OCI-M2 (cell line): ENCODE measurements around the gene RHOXF1.
"Not testable (repeated sequence)": the region's sequence is repeated elsewhere in the genome, so short reads cannot be mapped to it uniquely, and the experiment has no call there.

Source experiments
- DNase-seq: peaks from one replicate; lab custom pipeline; 2025; ENCODE audit not compliant: unreplicated experiment; lab: John Stamatoyannopoulos, UW

Gene RHOXF1

GRCh38 chrX:120087289-120088017 is 28.3 kb downstream of the RHOXF1 start:
- DNase-seq: no peak

GRCh38 chrX:120085553-120086185 is 30.0 kb downstream of the RHOXF1 start:
- DNase-seq: not testable (repeated sequence)

- not testable (repeated sequence) for DNase-seq
Observed at GRCh38 chrX:120077590-120077989, 38.1 kb downstream of the RHOXF1 start, which contains the start of gene RHOXF2B. TSS of gene RHOXF2B (minus strand) at chrX:120077690. CDS start at chrX:120077552, 138 bp downstream.

GRCh38 chrX:120066169-120066568 is 49.5 kb downstream of the RHOXF1 start:
- not testable (repeated sequence) for DNase-seq
